ENCODE results near the gene FAT2. TPM values are rescaled to one million over a fixed set of nuclear protein-coding genes. Genes with fewer than 3 reads are reported as not detected.

FAT2 gene
- total RNA-seq, 4 donors from 2014 or later, result not detected

DNA sequence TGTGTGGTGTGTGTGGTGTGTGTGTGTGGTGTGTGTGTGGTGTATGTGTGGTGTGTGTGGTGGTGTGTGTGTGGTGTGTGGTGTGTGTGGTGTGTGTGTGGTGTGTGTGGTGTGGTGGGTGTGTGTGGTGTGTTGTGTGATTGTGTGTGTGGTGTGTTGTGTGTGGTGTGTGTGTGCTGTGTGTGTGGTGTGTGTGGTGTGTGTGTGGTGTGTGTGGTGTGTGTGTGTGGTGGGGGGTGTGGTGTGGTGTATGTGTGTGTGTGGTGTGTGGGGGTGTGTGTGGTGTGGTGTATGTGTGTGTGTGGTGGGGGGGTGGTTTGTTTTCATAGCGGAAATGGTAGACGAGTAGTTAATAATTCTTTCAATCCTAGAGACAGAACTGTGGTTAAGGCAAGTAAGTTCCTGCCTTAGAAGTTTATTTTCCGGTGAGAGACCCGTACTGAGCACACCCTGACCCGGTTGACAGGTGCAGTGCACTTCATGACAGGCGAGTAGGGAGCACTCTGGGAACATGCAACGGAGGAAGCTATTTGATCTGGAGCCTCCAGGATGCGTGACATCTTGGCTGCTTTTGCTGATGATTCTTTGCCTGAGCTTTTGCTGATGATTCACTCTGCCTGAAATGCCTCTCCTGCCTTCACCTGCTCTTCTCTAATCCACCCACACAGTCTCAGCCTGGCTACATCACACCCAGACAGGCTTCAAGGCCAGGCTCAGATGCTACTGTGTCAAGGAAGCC, 21.7 kb upstream of the FAT2 start:
- Histone ChIP-seq H3K27ac (peak overlapping the region; percentile 41 to 69 (median 54)), H3K27me3 (no peaks in the 10 kb centered on the region), H3K9me3 (no peaks in the 10 kb centered on the region), H3K4me3 (no peak overlapping the region), H3K4me1 (peaks cover 0 to 8% of the 10 kb centered on the region in 2 donors), H3K36me3 (no peaks in the 10 kb centered on the region)
- in situ Hi-C loops (cut with MboI; ENCODE audit: low sequenced_read_pairs in 4 of 4) (no loop called here), intact Hi-C loops (cut with DNase I; ENCODE audit: low total_unique reads) (loop anchor here (1.0 kb wide), 1 partner anchor 27 kb away; no protein-coding TSS in a partner anchor)
- no peak for TF ChIP-seq POLR2A (IDR thresholded peaks at IDR 0.05)
- TF ChIP-seq, protein P1, sequence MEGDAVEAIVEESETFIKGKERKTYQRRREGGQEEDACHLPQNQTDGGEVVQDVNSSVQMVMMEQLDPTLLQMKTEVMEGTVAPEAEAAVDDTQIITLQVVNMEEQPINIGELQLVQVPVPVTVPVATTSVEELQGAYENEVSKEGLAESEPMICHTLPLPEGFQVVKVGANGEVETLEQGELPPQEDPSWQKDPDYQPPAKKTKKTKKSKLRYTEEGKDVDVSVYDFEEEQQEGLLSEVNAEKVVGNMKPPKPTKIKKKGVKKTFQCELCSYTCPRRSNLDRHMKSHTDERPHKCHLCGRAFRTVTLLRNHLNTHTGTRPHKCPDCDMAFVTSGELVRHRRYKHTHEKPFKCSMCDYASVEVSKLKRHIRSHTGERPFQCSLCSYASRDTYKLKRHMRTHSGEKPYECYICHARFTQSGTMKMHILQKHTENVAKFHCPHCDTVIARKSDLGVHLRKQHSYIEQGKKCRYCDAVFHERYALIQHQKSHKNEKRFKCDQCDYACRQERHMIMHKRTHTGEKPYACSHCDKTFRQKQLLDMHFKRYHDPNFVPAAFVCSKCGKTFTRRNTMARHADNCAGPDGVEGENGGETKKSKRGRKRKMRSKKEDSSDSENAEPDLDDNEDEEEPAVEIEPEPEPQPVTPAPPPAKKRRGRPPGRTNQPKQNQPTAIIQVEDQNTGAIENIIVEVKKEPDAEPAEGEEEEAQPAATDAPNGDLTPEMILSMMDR (IDR thresholded peaks at IDR 0.05 in 4 of 5, conservative IDR thresholded peaks at IDR 0.05 in 1 of 5), result no peak
- DNase-seq (peak; percentile 65 to 86), ATAC-seq (peak; percentile 98 to 99)

DNA sequence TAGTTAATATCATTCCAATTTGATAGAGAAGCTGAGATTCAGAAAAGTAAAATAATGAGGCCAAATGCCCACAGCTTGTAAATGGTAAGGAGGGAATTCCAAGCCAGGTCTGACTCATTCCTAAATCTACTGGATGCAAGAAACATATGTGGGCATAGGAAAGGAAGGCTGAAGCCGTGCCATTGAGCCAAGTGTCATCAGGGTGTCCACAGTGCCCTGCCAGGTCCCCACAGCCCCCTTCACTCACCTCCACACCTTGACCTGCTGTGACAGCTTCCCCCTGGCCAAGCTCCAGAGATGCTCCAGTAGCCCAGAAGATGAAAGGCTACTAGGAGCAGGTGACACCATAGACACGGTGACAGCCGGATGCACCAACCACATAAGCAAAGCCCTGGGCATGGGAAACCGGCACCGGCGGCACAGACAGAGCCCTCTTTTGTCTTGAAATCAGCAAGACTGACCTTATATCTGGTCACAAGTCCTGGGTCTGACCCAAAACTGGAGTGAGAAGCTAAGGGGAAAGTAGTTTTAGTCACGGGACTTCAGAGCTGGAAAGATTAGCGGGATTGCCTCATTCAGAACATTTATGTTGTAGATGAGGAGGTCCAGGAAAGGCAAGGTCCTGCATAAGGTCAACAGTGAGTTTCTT, 20.1 kb upstream of the FAT2 start:
- in situ Hi-C loops (cut with MboI; ENCODE audit: low sequenced_read_pairs in 4 of 4), result no loop called here
- peaks cover 0 to 8% of the 10 kb centered on the region in 2 donors for H3K4me1 ChIP-seq
- TF ChIP-seq POLR2A (IDR thresholded peaks at IDR 0.05), result no peak
- TF ChIP-seq, protein P1 (IDR thresholded peaks at IDR 0.05 in 4 of 5, conservative IDR thresholded peaks at IDR 0.05 in 1 of 5), result no peak
- no peaks in the 10 kb centered on the region for H3K36me3 ChIP-seq
- H3K27me3 ChIP-seq, result no peaks in the 10 kb centered on the region
- ATAC-seq, result no peak
- no peak overlapping the region for H3K27ac ChIP-seq
- intact Hi-C loops (cut with DNase I; ENCODE audit: low total_unique reads), result no loop called here
- no peak for DNase-seq
- no peak overlapping the region for H3K4me3 ChIP-seq
- H3K9me3 ChIP-seq, result no peaks in the 10 kb centered on the region

DNA sequence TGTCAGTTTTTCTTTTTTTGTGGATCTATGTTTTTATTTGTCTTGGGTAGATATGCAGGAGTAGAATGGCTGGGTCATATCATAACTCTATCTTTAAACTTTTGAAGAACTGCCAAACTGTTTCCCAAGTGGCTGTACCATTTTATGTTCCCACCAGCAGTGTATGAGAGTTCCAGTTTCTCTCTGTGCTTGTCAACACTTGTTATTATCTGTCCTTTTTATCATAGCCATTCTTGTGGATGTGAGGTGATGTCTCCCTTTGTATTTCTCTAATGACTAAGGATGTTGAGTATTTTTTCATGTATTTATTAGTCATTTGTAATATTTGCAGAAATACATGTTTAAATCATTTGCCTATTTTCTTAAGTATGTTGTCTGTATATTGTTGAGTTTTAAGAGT, 17.4 kb upstream of the FAT2 start:
- H3K4me1 ChIP-seq, result peaks cover 0 to 4% of the 10 kb centered on the region in 2 donors
- H3K9me3 ChIP-seq, result no peaks in the 10 kb centered on the region
- in situ Hi-C loops (cut with MboI; ENCODE audit: low sequenced_read_pairs in 4 of 4), result no loop called here
- H3K27ac ChIP-seq, result no peak overlapping the region
- H3K4me3 ChIP-seq, result no peak overlapping the region
- no peaks in the 10 kb centered on the region for H3K36me3 ChIP-seq
- TF ChIP-seq, protein P1 (IDR thresholded peaks at IDR 0.05 in 4 of 5, conservative IDR thresholded peaks at IDR 0.05 in 1 of 5), result no peak
- TF ChIP-seq POLR2A (IDR thresholded peaks at IDR 0.05), result no peak
- intact Hi-C loops (cut with DNase I; ENCODE audit: low total_unique reads), result no loop called here
- no peaks in the 10 kb centered on the region for H3K27me3 ChIP-seq
- ATAC-seq (no peak), DNase-seq (no peak)

DNA sequence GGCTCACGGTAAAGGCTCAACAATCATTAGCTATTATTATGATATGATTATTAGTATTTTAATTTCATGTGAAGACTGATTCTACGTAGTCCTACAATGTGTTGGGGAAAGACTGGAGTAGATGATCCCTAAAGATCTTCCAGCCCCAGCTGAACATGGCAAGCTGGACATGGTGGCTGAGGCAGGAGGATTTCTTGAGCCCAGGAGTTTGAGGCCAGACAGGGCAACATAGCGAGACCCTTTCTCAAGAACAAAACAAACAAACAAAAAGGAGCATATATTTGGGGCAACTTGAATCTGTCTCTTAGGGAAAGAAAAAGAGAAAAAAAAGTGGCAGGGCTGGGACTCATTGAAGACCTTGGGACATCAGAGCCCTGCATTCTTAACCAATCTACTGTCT, 16.2 kb upstream of the FAT2 start:
- no peak for ATAC-seq
- in situ Hi-C loops (cut with MboI; ENCODE audit: low sequenced_read_pairs in 4 of 4), result no loop called here
- no peak for DNase-seq
- no peaks in the 10 kb centered on the region for H3K27me3 ChIP-seq
- no peaks in the 10 kb centered on the region for H3K4me1 ChIP-seq
- no peaks in the 10 kb centered on the region for H3K9me3 ChIP-seq
- no peak for TF ChIP-seq POLR2A (IDR thresholded peaks at IDR 0.05)
- TF ChIP-seq, protein P1 (IDR thresholded peaks at IDR 0.05 in 4 of 5, conservative IDR thresholded peaks at IDR 0.05 in 1 of 5), result no peak
- no peaks in the 10 kb centered on the region for H3K36me3 ChIP-seq
- no peak overlapping the region for H3K27ac ChIP-seq
- H3K4me3 ChIP-seq, result no peak overlapping the region
- intact Hi-C loops (cut with DNase I; ENCODE audit: low total_unique reads), result no loop called here

Measured in gastrocnemius medialis (tissue), 4 donors.